HCT116 (cell line): Measurements from ENCODE around the gene SLC5A12. TPM values are rescaled to one million over a fixed set of nuclear protein-coding genes. Genes with fewer than 3 reads are reported as not detected.

ENCODE experiments used
- ATAC-seq: fragments of 200-7000 bp; cut with Tn5 transposase; 2 replicates; pipeline ENCODE4 v1.9.1; 2020; ENCODE audit warnings: mild to moderate bottlenecking, moderate library complexity
- BruUV-seq: library from RNA; stranded (reverse); fragments of 400-500 nt; replicated peaks from 2 replicates; lab custom pipeline; 2021; lab: Mats Ljungman, UMichigan
- CTCF ChIA-PET: fragments of 300-600 bp; sonication (Branson Sonifier 250); formaldehyde crosslinking; loops from one replicate; lab custom pipeline; 2021; ENCODE audit warnings: antibody characterized with exemption; lab: Charles Lee
- POLR2A ChIA-PET: fragments of 300-600, 350-600 bp; sonication (Branson Sonifier 250); formaldehyde crosslinking; loops from one replicate; lab custom pipeline; 2021; ENCODE audit warnings: antibody characterized with exemption; lab: Charles Lee
- RAD21 ChIA-PET, 2 experiments: fragments of 300-600 bp; sonication (Branson Sonifier 250); formaldehyde crosslinking; loops; one replicate each; lab custom pipeline; 2023; ENCODE audit warnings: low total read pairs in 2 of 2; ENCODE audit not compliant: uncharacterized antibody in 2 of 2, unreplicated experiment in 2 of 2, low non-redundant PET in 1 of 2; lab: Charles Lee
- DNase-seq: peaks from one replicate; pipeline ENCODE4 v3.0.0-alpha.2; 2010; ENCODE audit warnings: low read depth, low spot score
- H2AFZ ChIP-seq: fragments of 200-600 bp; shearing (Covaris generic), sonication (generic); 2 replicates; pipeline ENCODE4 v1.6.1; 2017; ENCODE audit warnings: low read depth, mixed run types, mixed read lengths, antibody characterized with exemption, low read length; ENCODE audit not compliant: poor library complexity, severe bottlenecking
- H3K27ac ChIP-seq: 2 replicates; pipeline ENCODE4 v1.5.1; 2012; ENCODE audit warnings: low read depth, low read length
- H3K27me3 ChIP-seq: fragments of 200-600 bp; sonication (generic); 2 replicates; pipeline ENCODE4 v1.6.1; 2016; ENCODE audit warnings: mixed run types, low read length, mixed read lengths; ENCODE audit not compliant: insufficient read depth
- H3K36me3 ChIP-seq, 2 experiments: fragments of 200-500 bp in 1 of 2; fragments of 200-600 bp in 1 of 2; sonication (Bioruptor generic) in 1 of 2; sonication (generic) in 1 of 2; 2 replicates each; pipeline versions ENCODE4 v1.5.1 to v1.6.1; 2014 to 2016; ENCODE audit warnings: low read length in 2 of 2, inconsistent platforms in 1 of 2, mixed read lengths in 1 of 2, mixed run types in 1 of 2; ENCODE audit not compliant: insufficient read depth in 2 of 2, control insufficient read depth in 1 of 2
- H3K4me1 ChIP-seq, 2 experiments: fragments of 200-600 bp in 1 of 2; sonication (generic) in 1 of 2; 2 replicates each; pipeline versions ENCODE4 v1.5.1 to v1.6.1; 2012 to 2017; ENCODE audit warnings: low read length in 2 of 2, inconsistent platforms in 1 of 2, mild to moderate bottlenecking in 1 of 2, mixed read lengths in 1 of 2, mixed run types in 1 of 2, moderate library complexity in 1 of 2; ENCODE audit not compliant: insufficient read depth in 2 of 2, control insufficient read depth in 1 of 2
- H3K4me2 ChIP-seq: fragments of 200-600 bp; sonication (generic); 2 replicates; pipeline ENCODE4 v1.6.1; 2017; ENCODE audit warnings: mixed run types, low read length, mixed read lengths
- H3K4me3 ChIP-seq, 2 experiments: fragments of 200-600 bp in 1 of 2; sonication (generic) in 1 of 2; replicated peaks in 1 of 2; 2 replicates each; pipeline ENCODE4 v1.5.1; 2011 to 2016; ENCODE audit warnings: low read length in 2 of 2, control low read depth in 1 of 2, low read depth in 1 of 2, mild to moderate bottlenecking in 1 of 2, mixed read lengths in 1 of 2, mixed run types in 1 of 2
- H3K79me2 ChIP-seq: fragments of 200-600 bp; sonication (generic); 2 replicates; pipeline ENCODE4 v1.6.1; 2017; ENCODE audit warnings: mild to moderate bottlenecking, mixed run types, low read length, moderate library complexity, mixed read lengths; ENCODE audit not compliant: insufficient read depth
- H3K9ac ChIP-seq: fragments of 200-600 bp; sonication (generic); 2 replicates; pipeline ENCODE4 v1.6.1; 2016; ENCODE audit warnings: low read length, mixed read lengths
- H3K9me2 ChIP-seq: fragments of 200-600 bp; sonication (generic), shearing (Covaris generic); 2 replicates; pipeline ENCODE4 v1.6.1; 2017; ENCODE audit warnings: mixed run types, mild to moderate bottlenecking, moderate library complexity; ENCODE audit not compliant: insufficient read depth
- H3K9me3 ChIP-seq, 2 experiments: fragments of 200-500 bp in 1 of 2; fragments of 200-600 bp in 1 of 2; sonication (Bioruptor generic) in 1 of 2; sonication (generic) in 1 of 2; 2 replicates each; pipeline ENCODE4 v1.6.1; 2014 to 2017; ENCODE audit warnings: low read length in 2 of 2, mixed read lengths in 2 of 2, inconsistent platforms in 1 of 2, low read depth in 1 of 2, mild to moderate bottlenecking in 1 of 2, mixed run types in 1 of 2, moderate library complexity in 1 of 2; ENCODE audit not compliant: control insufficient read depth in 1 of 2, insufficient read depth in 1 of 2
- H4K20me1 ChIP-seq: fragments of 200-600 bp; sonication (generic), shearing (Covaris generic); 2 replicates; pipeline ENCODE4 v1.6.1; 2017; ENCODE audit warnings: mixed run types, mild to moderate bottlenecking, moderate library complexity; ENCODE audit not compliant: insufficient read depth
- EGR1 ChIP-seq: IDR thresholded peaks from 2 replicates; pipeline ENCODE4 v1.6.1; 2012; ENCODE audit warnings: low read depth
- ELF1 ChIP-seq: IDR thresholded peaks from 2 replicates; pipeline ENCODE4 v1.6.1; 2012; ENCODE audit warnings: low read depth, borderline replicate concordance
- EZH2 ChIP-seq: fragments of 200-600 bp; sonication (generic); IDR thresholded peaks from 2 replicates; pipeline ENCODE4 v1.6.1; 2017; ENCODE audit warnings: antibody characterized with exemption, mixed run types
- FOSL1 ChIP-seq: IDR thresholded peaks from 2 replicates; pipeline ENCODE4 v1.6.1; 2012; ENCODE audit warnings: low read depth
- POLR2A ChIP-seq: IDR thresholded peaks from 2 replicates; pipeline ENCODE4 v1.7.0; 2011; ENCODE audit warnings: borderline replicate concordance; ENCODE audit not compliant: insufficient read depth, insufficient read length; ENCODE audit errors: extremely low read depth
- POLR2AphosphoS5 ChIP-seq: IDR thresholded peaks from 2 replicates; pipeline ENCODE4 v1.6.1; 2011; ENCODE audit warnings: mild to moderate bottlenecking, low read depth, low read length, moderate library complexity
- RAD21 ChIP-seq: IDR thresholded peaks from 2 replicates; pipeline ENCODE4 v1.6.1; 2012; ENCODE audit warnings: low read depth, mild to moderate bottlenecking
- SP1 ChIP-seq: IDR thresholded peaks from 2 replicates; pipeline ENCODE4 v1.6.1; 2012; ENCODE audit warnings: low read depth
- SRF ChIP-seq: IDR thresholded peaks from 2 replicates; pipeline ENCODE4 v1.6.1; 2012; ENCODE audit warnings: low read depth
- YY1 ChIP-seq: IDR thresholded peaks from 2 replicates; pipeline ENCODE4 v1.6.1; 2011; ENCODE audit warnings: low read length, low read depth, moderate library complexity, mild to moderate bottlenecking; ENCODE audit not compliant: insufficient replicate concordance; ENCODE audit errors: extremely low read depth
- ZFX ChIP-seq: fragments of 450-650 bp; IDR thresholded peaks from 2 replicates; pipeline ENCODE4 v1.6.1; 2017
- ZNF274 ChIP-seq: fragments of 200-500 bp; sonication (Bioruptor generic); IDR thresholded peaks from 2 replicates; pipeline ENCODE4 v1.6.1; 2014; ENCODE audit warnings: mild to moderate bottlenecking, low read depth, low read length, inconsistent platforms
- intact Hi-C: fragments of 100-400 bp; cut with micrococcal nuclease; formaldehyde crosslinking; loops from 2 replicates; pipeline ENCODE4 v1.10.0; 2022
- total RNA-seq: library from RNA; stranded (reverse); gene quantifications from one replicate; pipeline ENCODE4 v1.2.1, GENCODE V29; 2021; ENCODE audit not compliant: unreplicated experiment
- TF ChIP-seq, protein P1 (sequence below): IDR thresholded peaks from 2 replicates; pipeline ENCODE4 v1.6.1; 2012
- TF ChIP-seq, protein P2 (sequence below): IDR thresholded peaks from 2 replicates; pipeline ENCODE4 v1.6.1; 2012
- TF ChIP-seq, protein P3 (sequence below): IDR thresholded peaks from 2 replicates; pipeline ENCODE4 v1.6.1; 2012; ENCODE audit warnings: low read depth

The SLC5A12 gene
- total RNA-seq, 1 experiment from 2014 or later: not detected

DNA sequence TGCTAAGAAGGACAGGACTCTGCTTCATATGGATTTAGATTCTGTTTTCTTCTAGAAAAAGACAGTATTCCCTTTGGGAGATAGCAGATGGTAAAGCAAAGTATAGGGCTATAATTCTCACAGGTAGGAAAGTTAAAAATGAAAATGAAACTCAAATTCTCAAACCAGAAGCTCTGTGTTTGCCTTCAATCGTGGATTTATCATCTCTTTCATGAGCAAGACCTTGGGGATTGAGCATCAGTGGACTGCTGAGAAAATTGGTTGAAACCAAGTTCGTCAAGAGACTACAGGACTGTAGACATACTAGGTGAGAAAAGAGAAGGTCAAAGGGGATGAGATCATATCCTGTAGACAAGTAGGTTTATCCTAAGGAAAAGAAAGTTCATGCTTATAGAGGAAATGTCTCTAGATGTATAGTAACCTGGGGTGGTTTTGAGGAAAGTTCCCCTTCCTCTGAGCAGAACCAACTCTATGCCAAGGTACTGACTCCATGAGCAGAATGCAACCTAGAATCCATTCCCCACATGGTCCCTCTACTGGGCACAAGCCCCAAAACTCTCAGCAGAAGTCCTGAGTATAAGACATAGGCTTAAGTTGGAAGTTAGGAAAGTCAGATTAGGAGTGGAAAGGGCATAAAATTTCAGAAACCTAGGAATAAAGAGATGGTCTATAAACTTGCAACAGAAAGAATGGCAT lies 46.5 kb downstream of the SLC5A12 start:
- H3K36me3 ChIP-seq: no peaks in the 10 kb centered on the region
- BruUV-seq: no TSS peak
- DNase-seq (no peak), ATAC-seq (no peak)
- TF ChIP-seq SP1 (no peak), RAD21 (no peak)
- ChIA-PET CTCF (no interaction called here), RAD21 (no interaction called here), POLR2A (no interaction called here)
- intact Hi-C loops: no loop called here
- no peaks in the 10 kb centered on the region for H3K9me2 ChIP-seq
- no peak overlapping the region for H3K9ac ChIP-seq
- H3K4me2 ChIP-seq: no peak overlapping the region
- H3K79me2 ChIP-seq: no peaks in the 10 kb centered on the region
- H3K27ac ChIP-seq: no peak overlapping the region
- no peaks in the 10 kb centered on the region for H3K4me1 ChIP-seq
- no peaks in the 10 kb centered on the region for H4K20me1 ChIP-seq
- no peak overlapping the region for H2AFZ ChIP-seq
- H3K9me3 ChIP-seq: peaks cover 3 to 5% of the 10 kb centered on the region in 2 experiments; a peak in 2 of 4 replicates
- no peak overlapping the region for H3K4me3 ChIP-seq
- H3K27me3 ChIP-seq: no peaks in the 10 kb centered on the region

DNA sequence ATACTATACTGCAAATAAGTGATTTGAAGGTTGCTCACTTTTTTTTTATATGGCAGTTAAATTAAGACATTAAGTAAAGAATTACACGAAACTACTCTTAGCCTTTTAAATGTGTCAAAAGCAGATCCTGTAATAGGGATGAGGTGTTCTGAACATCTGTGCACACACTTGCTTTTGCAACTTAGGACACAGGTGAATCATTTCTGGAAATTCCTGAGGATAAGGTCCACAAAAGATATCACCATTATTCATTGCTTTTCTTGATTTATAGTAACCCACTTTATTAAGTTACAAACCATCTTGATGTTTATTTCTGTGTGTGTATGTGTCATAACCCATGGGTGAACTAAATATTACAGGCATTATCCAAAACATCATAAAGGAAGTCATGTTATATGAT lies 55.9 kb downstream of the SLC5A12 start:
- peaks cover 0 to 3% of the 10 kb centered on the region in 2 experiments; a peak in 2 of 4 replicates for H3K9me3 ChIP-seq
- POLR2A ChIA-PET: no interaction called here
- H3K4me3 ChIP-seq: no peak overlapping the region
- no peak overlapping the region for H3K9ac ChIP-seq
- H3K36me3 ChIP-seq: no peaks in the 10 kb centered on the region
- H2AFZ ChIP-seq: no peak overlapping the region
- no peak for DNase-seq
- no peak overlapping the region for H3K4me2 ChIP-seq
- no peak for ATAC-seq
- no TSS peak for BruUV-seq
- H3K27me3 ChIP-seq: no peaks in the 10 kb centered on the region
- CTCF ChIA-PET: no interaction called here
- no peaks in the 10 kb centered on the region for H3K9me2 ChIP-seq
- intact Hi-C loops: no loop called here
- no peaks in the 10 kb centered on the region for H3K79me2 ChIP-seq
- H3K27ac ChIP-seq: no peak overlapping the region
- H3K4me1 ChIP-seq: no peaks in the 10 kb centered on the region
- RAD21 ChIA-PET: no interaction called here
- no peaks in the 10 kb centered on the region for H4K20me1 ChIP-seq
- TF ChIP-seq ZFX (no peak), SRF (no peak), EZH2 (no peak), ELF1 (no peak), RAD21 (no peak), POLR2AphosphoS5 (no peak), ZNF274 (no peak), EGR1 (no peak), POLR2A (no peak), YY1 (no peak), FOSL1 (no peak)
- TF ChIP-seq, protein P1, sequence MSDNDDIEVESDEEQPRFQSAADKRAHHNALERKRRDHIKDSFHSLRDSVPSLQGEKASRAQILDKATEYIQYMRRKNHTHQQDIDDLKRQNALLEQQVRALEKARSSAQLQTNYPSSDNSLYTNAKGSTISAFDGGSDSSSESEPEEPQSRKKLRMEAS: no peak
- TF ChIP-seq, protein P2, sequence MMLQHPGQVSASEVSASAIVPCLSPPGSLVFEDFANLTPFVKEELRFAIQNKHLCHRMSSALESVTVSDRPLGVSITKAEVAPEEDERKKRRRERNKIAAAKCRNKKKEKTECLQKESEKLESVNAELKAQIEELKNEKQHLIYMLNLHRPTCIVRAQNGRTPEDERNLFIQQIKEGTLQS: no peak
- TF ChIP-seq, protein P3, sequence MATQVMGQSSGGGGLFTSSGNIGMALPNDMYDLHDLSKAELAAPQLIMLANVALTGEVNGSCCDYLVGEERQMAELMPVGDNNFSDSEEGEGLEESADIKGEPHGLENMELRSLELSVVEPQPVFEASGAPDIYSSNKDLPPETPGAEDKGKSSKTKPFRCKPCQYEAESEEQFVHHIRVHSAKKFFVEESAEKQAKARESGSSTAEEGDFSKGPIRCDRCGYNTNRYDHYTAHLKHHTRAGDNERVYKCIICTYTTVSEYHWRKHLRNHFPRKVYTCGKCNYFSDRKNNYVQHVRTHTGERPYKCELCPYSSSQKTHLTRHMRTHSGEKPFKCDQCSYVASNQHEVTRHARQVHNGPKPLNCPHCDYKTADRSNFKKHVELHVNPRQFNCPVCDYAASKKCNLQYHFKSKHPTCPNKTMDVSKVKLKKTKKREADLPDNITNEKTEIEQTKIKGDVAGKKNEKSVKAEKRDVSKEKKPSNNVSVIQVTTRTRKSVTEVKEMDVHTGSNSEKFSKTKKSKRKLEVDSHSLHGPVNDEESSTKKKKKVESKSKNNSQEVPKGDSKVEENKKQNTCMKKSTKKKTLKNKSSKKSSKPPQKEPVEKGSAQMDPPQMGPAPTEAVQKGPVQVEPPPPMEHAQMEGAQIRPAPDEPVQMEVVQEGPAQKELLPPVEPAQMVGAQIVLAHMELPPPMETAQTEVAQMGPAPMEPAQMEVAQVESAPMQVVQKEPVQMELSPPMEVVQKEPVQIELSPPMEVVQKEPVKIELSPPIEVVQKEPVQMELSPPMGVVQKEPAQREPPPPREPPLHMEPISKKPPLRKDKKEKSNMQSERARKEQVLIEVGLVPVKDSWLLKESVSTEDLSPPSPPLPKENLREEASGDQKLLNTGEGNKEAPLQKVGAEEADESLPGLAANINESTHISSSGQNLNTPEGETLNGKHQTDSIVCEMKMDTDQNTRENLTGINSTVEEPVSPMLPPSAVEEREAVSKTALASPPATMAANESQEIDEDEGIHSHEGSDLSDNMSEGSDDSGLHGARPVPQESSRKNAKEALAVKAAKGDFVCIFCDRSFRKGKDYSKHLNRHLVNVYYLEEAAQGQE: no peak
